Omental fat pad (tissue), 4 donors: ENCODE results near the gene ARHGAP6. TPM values are rescaled to one million over a fixed set of nuclear protein-coding genes. Genes with fewer than 3 reads are reported as not detected.

Experiments used
- ATAC-seq: fragments of 150-250 bp; one replicate; pipeline ENCODE4 v1.9.1; 2016; ENCODE audit warnings: mild to moderate bottlenecking, moderate library complexity; ENCODE audit not compliant: low FRiP score
- DNase-seq: peaks from one replicate; pipeline ENCODE4 v3.0.0-alpha.2; 2019; ENCODE audit warnings: low spot score
- total RNA-seq, 4 donors: library from RNA; depleted of rRNA; stranded (reverse); fragments of >200 nt; gene quantifications; one replicate each; pipeline ENCODE4 v1.1.0, GENCODE V29; 2016
- TF ChIP-seq, protein P1 (sequence below), 3 donors: fragments of 450-650 bp; IDR thresholded peaks; one replicate each; pipeline ENCODE4 v1.5.1; 2016 to 2017; ENCODE audit warnings: antibody characterized with exemption in 3 of 3, mild to moderate bottlenecking in 3 of 3, moderate library complexity in 2 of 3

The ARHGAP6 gene
- total RNA-seq, 4 donors from 2014 or later, result 20.4 to 45.5 (median 25.1) TPM

DNA sequence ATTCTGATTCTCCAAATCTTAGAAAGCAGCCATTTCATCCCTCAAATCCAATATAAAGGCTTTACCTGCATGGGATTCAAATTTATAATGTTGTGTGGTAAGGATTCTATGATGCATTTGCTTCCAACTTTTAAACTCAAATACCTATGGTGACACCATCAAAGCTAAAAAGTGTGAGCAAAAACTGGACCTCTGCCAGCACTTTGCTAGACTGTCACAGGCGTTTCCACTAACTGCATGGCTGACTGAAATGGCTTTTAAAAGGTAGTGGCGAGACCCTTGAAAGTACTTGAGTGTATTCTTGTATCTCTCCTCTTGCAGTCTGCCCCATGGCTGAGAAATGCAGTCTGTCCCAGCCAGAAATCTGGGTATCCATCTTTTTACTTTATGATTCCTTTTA, 203.1 kb downstream of the ARHGAP6 start:
- no peak for DNase-seq
- no peak for ATAC-seq
- TF ChIP-seq, protein P1, sequence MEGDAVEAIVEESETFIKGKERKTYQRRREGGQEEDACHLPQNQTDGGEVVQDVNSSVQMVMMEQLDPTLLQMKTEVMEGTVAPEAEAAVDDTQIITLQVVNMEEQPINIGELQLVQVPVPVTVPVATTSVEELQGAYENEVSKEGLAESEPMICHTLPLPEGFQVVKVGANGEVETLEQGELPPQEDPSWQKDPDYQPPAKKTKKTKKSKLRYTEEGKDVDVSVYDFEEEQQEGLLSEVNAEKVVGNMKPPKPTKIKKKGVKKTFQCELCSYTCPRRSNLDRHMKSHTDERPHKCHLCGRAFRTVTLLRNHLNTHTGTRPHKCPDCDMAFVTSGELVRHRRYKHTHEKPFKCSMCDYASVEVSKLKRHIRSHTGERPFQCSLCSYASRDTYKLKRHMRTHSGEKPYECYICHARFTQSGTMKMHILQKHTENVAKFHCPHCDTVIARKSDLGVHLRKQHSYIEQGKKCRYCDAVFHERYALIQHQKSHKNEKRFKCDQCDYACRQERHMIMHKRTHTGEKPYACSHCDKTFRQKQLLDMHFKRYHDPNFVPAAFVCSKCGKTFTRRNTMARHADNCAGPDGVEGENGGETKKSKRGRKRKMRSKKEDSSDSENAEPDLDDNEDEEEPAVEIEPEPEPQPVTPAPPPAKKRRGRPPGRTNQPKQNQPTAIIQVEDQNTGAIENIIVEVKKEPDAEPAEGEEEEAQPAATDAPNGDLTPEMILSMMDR (IDR thresholded peaks at IDR 0.05), result no peak

DNA sequence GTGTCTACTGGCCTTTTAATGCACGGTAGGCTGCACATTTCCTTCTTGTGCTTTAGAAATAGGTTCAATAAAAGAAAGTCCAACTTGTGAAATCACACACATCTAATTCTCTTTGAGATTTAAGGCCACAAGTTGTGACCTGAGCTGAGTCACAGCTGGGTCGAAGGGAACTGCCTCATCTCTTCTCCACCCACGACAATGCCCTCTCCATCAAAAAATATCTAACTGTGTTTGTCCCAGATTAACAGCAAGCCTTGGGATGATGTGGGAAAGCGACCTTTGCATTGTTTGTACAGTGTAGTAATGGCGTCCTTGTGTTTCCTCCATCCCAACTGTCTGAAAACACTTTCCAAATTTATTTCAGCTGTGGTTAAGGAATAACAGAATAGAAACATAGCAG, 203.6 kb downstream of the ARHGAP6 start:
- TF ChIP-seq, protein P1 (IDR thresholded peaks at IDR 0.05), result no peak
- ATAC-seq (no peak), DNase-seq (no peak)

DNA sequence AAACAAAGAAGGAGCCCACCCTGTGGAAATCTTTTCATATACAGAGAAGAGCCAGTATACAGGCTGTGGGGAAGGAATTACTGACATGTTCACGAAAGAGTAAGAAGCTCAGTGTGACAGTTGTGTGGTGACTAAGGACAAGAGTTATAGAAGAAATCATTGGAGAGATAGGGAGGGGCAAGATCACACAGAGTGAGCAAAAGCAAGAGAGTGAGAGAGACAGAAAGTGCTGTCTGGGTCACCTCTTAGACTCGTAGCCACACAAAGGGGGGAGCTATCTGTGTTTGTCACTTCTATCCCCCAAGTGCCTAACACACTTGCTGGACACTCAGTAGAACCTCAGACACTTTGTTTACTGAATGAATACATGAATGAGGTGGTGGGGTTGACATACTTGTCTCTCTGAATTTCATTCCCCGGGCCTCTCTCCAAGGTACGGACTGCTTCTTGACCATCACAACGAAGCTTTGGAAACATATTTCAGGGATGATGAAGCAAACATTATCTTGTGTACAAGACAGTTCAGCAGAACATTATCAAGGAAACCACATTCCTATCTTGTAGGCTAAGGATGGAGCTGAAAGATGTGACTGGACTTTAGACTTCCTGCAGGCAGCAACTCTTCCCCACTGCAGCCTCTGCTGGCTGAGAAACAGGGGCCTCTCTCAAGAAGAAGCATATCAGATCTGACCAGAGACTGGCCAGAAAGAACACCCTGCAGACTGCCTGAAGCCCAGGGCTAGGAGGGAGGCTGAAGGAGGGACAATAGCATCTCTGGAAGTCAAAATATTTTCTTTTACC, 204.3 kb downstream of the ARHGAP6 start:
- ATAC-seq (peak; percentile 55), DNase-seq (no peak)
- TF ChIP-seq, protein P1 (IDR thresholded peaks at IDR 0.05), result no peak

DNA sequence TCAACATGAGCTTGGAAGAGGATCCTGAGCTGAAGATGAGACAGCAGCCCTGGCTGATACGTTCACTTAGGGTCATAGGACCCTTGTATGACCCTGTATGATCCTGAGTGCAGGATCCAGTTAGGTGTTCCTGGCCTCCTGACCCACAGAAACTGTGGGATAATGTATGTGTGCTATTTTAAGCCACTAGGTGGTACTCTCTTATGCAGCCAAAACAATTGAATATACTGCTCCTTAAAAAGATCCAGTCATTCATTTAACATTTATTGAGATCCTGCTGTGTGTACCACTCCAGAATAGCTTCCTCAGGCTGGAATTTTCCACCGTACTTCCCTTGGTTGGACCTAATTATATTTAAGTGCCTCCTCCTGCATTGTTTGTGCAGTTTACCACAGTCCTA, 205.4 kb downstream of the ARHGAP6 start:
- ATAC-seq (no peak), DNase-seq (no peak)
- TF ChIP-seq, protein P1 (IDR thresholded peaks at IDR 0.05), result no peak

DNA sequence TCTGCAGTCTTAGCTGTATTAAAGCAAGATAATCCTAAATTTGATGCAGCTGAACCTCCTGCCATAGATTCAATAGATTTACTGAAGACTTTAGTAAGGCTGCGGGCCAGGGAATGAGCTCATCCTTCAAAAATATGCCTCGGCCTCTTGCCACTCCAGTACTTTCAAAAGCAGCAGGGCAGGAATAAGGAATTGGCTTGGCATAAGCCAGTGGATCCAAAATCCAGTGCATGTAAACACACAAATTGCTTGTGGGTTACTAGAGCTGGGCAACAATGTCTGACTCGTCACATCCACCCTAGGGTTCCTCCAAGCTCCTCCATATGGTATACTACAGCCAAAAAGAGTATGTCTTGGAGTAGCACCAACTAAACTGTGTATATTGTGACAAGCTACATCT, 207.6 kb downstream of the ARHGAP6 start:
- TF ChIP-seq, protein P1 (IDR thresholded peaks at IDR 0.05), result no peak
- DNase-seq, result no peak
- ATAC-seq, result peak; percentile 33

DNA sequence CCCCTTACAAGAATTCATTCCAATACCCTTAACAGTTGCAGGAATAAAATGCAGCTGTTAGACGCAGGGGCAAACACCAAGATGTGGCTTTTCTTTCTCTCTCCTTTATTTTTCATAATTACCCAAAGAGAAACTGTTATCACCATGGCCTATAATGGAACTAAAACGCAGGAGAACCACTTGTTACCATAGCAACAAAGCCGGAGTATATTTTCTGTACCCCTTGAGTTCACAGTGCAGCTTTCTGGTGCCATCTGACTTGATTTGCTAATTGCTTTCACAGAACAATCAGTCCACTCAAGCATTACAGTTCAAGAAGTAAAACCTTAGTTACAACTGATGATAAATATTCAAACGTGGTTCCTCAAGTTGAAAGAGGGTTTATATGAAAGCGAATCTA, 214.6 kb downstream of the ARHGAP6 start:
- TF ChIP-seq, protein P1 (IDR thresholded peaks at IDR 0.05), result no peak
- ATAC-seq, result no peak

DNA sequence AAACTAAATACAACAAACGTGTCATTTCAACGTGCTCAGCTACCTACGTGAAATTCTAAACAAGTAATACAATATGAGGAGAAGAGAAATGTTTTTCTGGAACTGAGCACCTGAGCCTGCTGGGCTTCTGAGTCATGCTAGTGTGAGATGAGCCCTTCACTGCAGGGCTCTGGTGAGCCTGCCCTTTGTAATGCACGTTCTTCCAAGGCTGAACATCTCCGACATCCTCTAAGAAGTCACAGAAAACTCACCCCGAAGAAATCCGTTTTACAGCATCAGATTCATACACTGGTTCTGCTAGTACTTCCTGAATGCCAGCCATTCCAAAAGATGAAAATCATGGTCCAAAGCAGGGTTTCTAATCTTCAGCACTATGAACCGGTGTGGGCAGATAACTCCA, 215.4 kb downstream of the ARHGAP6 start:
- TF ChIP-seq, protein P1 (IDR thresholded peaks at IDR 0.05), result no peak
- ATAC-seq, result no peak
- DNase-seq, result no peak

More for the DNA sequence above, 214.6 kb downstream of the ARHGAP6 start:
- no peak for DNase-seq
